ENCODE results near the gene C2orf72. TPM values are rescaled to one million over a fixed set of nuclear protein-coding genes. Genes with fewer than 3 reads are reported as not detected.

C2orf72 gene
- total and polyA plus RNA-seq, 2 of the 13 experiments (the other 11 are each of a cell fraction or from before 2014, with no cell fraction given) = 147 to 203 TPM

DNA sequence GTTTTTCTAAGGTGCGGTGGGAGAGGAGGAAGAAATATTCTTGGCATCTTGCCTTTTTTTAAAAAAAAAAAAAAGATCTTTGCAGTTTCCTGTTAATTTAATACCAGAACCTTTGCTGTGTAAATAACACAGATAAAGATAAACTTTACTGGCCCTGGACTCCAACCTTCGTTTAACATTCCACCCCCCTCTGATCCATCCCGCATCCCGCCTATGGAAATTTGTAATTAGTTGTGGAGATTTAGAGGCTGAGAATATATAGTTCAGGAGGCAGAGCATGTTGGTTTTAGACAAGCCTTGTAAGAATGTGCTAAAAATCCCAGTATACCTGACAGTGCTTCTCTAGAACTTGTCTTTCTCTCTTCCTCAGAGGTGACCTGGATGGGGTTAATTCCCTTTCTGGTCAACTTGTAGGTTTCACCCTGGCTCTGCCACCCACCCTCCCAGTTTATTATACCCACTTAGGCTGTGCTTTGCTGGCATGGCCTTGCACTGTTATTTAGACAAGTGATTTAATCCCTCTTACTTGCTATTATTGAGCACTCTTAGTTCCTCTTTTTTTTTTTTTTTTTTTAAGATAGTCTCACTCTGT, 2.9 kb upstream of the C2orf72 start (continued):
- TF ChIP-seq ATF7 (IDR thresholded peaks at IDR 0.05) (no peak), ATF7 (CRISPR knock-in tag; IDR thresholded peaks at IDR 0.05) (no peak), ZBTB34 (CRISPR knock-in tag; IDR thresholded peaks at IDR 0.05) (no peak), TBX3 (IDR thresholded peaks at IDR 0.05; ENCODE audit: borderline replicate concordance) (no peak), ZFX (CRISPR knock-in tag; IDR thresholded peaks at IDR 0.05; ENCODE audit: low read depth) (no peak), SP5 (CRISPR knock-in tag; IDR thresholded peaks at IDR 0.05; ENCODE audit: borderline replicate concordance, low read depth) (0 out of 2 replicates have a peak, but pooled peaks have one; percentile 15), NR1H2 (CRISPR knock-in tag; IDR thresholded peaks at IDR 0.05; ENCODE audit: borderline replicate concordance, low read depth) (no peak), ZNF468 (CRISPR knock-in tag; IDR thresholded peaks at IDR 0.05) (no peak), ELF3 (CRISPR knock-in tag; IDR thresholded peaks at IDR 0.05) (peak; percentile 60; the same call in 1 of the 2 replicates)
- TF ChIP-seq, protein P1, sequence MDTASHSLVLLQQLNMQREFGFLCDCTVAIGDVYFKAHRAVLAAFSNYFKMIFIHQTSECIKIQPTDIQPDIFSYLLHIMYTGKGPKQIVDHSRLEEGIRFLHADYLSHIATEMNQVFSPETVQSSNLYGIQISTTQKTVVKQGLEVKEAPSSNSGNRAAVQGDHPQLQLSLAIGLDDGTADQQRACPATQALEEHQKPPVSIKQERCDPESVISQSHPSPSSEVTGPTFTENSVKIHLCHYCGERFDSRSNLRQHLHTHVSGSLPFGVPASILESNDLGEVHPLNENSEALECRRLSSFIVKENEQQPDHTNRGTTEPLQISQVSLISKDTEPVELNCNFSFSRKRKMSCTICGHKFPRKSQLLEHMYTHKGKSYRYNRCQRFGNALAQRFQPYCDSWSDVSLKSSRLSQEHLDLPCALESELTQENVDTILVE (CRISPR knock-in tag; IDR thresholded peaks at IDR 0.05) = no peak
- TF ChIP-seq, protein P2, sequence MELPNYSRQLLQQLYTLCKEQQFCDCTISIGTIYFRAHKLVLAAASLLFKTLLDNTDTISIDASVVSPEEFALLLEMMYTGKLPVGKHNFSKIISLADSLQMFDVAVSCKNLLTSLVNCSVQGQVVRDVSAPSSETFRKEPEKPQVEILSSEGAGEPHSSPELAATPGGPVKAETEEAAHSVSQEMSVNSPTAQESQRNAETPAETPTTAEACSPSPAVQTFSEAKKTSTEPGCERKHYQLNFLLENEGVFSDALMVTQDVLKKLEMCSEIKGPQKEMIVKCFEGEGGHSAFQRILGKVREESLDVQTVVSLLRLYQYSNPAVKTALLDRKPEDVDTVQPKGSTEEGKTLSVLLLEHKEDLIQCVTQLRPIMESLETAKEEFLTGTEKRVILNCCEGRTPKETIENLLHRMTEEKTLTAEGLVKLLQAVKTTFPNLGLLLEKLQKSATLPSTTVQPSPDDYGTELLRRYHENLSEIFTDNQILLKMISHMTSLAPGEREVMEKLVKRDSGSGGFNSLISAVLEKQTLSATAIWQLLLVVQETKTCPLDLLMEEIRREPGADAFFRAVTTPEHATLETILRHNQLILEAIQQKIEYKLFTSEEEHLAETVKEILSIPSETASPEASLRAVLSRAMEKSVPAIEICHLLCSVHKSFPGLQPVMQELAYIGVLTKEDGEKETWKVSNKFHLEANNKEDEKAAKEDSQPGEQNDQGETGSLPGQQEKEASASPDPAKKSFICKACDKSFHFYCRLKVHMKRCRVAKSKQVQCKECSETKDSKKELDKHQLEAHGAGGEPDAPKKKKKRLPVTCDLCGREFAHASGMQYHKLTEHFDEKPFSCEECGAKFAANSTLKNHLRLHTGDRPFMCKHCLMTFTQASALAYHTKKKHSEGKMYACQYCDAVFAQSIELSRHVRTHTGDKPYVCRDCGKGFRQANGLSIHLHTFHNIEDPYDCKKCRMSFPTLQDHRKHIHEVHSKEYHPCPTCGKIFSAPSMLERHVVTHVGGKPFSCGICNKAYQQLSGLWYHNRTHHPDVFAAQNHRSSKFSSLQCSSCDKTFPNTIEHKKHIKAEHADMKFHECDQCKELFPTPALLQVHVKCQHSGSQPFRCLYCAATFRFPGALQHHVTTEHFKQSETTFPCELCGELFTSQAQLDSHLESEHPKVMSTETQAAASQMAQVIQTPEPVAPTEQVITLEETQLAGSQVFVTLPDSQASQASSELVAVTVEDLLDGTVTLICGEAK (IDR thresholded peaks at IDR 0.05) = no peak
- TF ChIP-seq, protein P2 (CRISPR knock-in tag; IDR thresholded peaks at IDR 0.05) = no peak
- TF ChIP-seq, protein P3, sequence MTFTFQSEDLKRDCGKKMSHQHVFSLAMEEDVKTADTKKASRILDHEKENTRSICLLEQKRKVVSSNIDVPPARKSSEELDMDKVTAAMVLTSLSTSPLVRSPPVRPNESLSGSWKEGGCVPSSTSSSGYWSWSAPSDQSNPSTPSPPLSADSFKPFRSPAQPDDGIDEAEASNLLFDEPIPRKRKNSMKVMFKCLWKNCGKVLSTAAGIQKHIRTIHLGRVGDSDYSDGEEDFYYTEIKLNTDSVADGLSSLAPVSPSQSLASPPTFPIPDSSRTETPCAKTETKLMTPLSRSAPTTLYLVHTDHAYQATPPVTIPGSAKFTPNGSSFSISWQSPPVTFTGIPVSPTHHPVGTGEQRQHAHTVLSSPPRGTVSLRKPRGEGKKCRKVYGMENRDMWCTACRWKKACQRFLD (CRISPR knock-in tag; IDR thresholded peaks at IDR 0.05; ENCODE audit: borderline replicate concordance) = no peak

All from HepG2 (cell line).